Parathyroid adenoma (tissue), 2 donors: ENCODE measurements around the gene DCP1A.

Experiments
- H2AFZ ChIP-seq: fragments of 300-600 bp; sonication (generic); one replicate; pipeline ENCODE4 v1.7.0; 2017; ENCODE audit warnings: antibody characterized with exemption, mild to moderate bottlenecking
- H3K27ac ChIP-seq: fragments of 300-600 bp; sonication (generic); one replicate; pipeline ENCODE4 v1.7.0; 2017
- H3K27me3 ChIP-seq: fragments of 300-600 bp; sonication (generic); one replicate; pipeline ENCODE4 v1.7.0; 2017; ENCODE audit warnings: low read length; ENCODE audit not compliant: control insufficient read depth, insufficient read depth
- H3K36me3 ChIP-seq: fragments of 300-600 bp; sonication (generic); one replicate; pipeline ENCODE4 v1.7.0; 2017; ENCODE audit warnings: low read length; ENCODE audit not compliant: control insufficient read depth, insufficient read depth
- H3K4me1 ChIP-seq: fragments of 300-600 bp; sonication (generic); one replicate; pipeline ENCODE4 v1.7.0; 2017; ENCODE audit warnings: control low read depth
- H3K4me2 ChIP-seq: fragments of 300-600 bp; sonication (generic); one replicate; pipeline ENCODE4 v1.7.0; 2017; ENCODE audit warnings: low read length
- H3K4me3 ChIP-seq: fragments of 300-600 bp; sonication (generic); one replicate; pipeline ENCODE4 v1.7.0; 2017; ENCODE audit warnings: low read depth, low read length
- H3K79me2 ChIP-seq: fragments of 300-600 bp; sonication (generic); one replicate; pipeline ENCODE4 v1.7.0; 2017; ENCODE audit warnings: control low read depth
- H3K9ac ChIP-seq: fragments of 300-600 bp; sonication (generic); one replicate; pipeline ENCODE4 v1.7.0; 2017; ENCODE audit warnings: mild to moderate bottlenecking
- H3K9me3 ChIP-seq: fragments of 300-600 bp; sonication (generic); one replicate; pipeline ENCODE4 v1.7.0; 2017; ENCODE audit warnings: low read length; ENCODE audit not compliant: control insufficient read depth
- TF ChIP-seq, protein P1 (sequence below): fragments of 300-600 bp; sonication (generic); IDR thresholded peaks from one replicate; pipeline ENCODE4 v1.7.0; 2017; ENCODE audit warnings: antibody characterized with exemption, mild to moderate bottlenecking
- donor health status: primary hyperparathyroidism.

DCP1A gene

DNA sequence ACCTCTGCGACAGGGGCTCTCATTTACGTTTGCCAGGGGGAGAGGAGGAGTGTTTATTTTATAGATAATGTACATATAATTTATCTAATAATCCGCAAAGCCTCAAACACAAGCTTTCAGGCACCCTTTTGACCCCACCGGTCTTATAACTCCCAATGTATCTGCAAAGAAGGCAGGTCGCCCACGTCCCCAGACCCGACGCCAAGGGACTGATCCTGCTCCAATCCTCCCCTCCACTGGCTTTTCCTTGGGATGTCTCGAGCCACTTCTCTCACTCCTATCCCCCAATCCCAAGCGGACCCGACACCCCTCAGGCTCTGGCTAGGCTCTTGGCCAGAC lies 452 bp downstream of the DCP1A start:
- Histone ChIP-seq H3K4me1 (peaks cover 6% of the 10 kb centered on the region), H3K36me3 (no peaks in the 10 kb centered on the region), H3K27me3 (no peaks in the 10 kb centered on the region), H3K4me2 (peak overlapping the region; percentile 77), H3K9me3 (no peaks in the 10 kb centered on the region), H3K4me3 (peak overlapping the region; percentile 81), H2AFZ (peak overlapping the region; percentile 99), H3K9ac (peak overlapping the region; percentile 96), H3K27ac (peak overlapping the region; percentile 95), H3K79me2 (peaks cover 27% of the 10 kb centered on the region)
- TF ChIP-seq, protein P1, sequence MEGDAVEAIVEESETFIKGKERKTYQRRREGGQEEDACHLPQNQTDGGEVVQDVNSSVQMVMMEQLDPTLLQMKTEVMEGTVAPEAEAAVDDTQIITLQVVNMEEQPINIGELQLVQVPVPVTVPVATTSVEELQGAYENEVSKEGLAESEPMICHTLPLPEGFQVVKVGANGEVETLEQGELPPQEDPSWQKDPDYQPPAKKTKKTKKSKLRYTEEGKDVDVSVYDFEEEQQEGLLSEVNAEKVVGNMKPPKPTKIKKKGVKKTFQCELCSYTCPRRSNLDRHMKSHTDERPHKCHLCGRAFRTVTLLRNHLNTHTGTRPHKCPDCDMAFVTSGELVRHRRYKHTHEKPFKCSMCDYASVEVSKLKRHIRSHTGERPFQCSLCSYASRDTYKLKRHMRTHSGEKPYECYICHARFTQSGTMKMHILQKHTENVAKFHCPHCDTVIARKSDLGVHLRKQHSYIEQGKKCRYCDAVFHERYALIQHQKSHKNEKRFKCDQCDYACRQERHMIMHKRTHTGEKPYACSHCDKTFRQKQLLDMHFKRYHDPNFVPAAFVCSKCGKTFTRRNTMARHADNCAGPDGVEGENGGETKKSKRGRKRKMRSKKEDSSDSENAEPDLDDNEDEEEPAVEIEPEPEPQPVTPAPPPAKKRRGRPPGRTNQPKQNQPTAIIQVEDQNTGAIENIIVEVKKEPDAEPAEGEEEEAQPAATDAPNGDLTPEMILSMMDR: no peak

DNA sequence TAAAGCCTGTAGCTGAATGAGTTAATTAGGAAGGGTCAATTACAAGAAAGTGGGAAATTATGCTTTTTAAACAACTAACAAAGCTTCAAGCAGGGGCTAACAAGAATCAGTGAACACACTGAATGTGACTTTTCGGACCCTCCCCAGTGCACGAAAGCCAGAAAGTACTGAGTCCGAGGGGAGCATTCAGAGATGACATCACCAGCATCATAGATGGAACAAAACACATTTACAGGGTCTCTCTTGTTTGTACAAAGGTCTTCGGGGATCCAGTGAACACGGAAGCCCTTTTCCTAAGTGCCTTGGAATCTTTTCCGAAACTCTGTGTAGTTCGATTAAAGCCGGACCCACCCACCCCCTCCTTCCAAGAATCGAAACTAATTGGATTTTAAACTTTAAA lies 829 bp downstream of the DCP1A start:
- peak overlapping the region; percentile 77 for H3K4me2 ChIP-seq
- H3K9me3 ChIP-seq: no peaks in the 10 kb centered on the region
- peak overlapping the region; percentile 99 for H2AFZ ChIP-seq
- H3K79me2 ChIP-seq: peaks cover 27% of the 10 kb centered on the region
- no peak overlapping the region for H3K27ac ChIP-seq
- no peaks in the 10 kb centered on the region for H3K36me3 ChIP-seq
- H3K4me3 ChIP-seq: peak overlapping the region; percentile 81
- H3K4me1 ChIP-seq: peaks cover 6% of the 10 kb centered on the region
- TF ChIP-seq, protein P1: no peak
- H3K9ac ChIP-seq: peak overlapping the region; percentile 96
- no peaks in the 10 kb centered on the region for H3K27me3 ChIP-seq

DNA sequence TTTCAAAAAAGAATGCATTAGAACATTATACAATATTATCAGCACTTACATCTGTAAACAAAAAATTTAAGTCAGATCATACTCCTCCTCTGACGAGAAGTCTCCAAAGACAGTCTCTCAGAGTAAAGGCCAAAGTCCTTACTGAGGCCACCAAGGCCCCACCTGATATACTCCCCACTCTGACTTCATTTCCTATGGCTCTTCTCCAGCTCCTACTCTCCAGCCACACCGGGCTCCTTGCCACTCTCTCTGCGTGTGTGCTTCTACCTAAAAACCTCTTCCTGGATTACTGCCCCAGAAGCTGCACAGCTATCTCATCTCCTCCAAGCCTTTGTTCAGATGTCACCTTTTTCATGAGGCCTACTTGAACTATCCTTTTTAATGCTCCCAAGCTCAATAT lies 5.0 kb downstream of the DCP1A start:
- Histone ChIP-seq H2AFZ (no peak overlapping the region), H3K9ac (no peak overlapping the region), H3K79me2 (peaks cover 30% of the 10 kb centered on the region), H3K27ac (no peak overlapping the region), H3K9me3 (no peaks in the 10 kb centered on the region), H3K4me2 (no peak overlapping the region), H3K4me3 (no peak overlapping the region), H3K36me3 (no peaks in the 10 kb centered on the region), H3K4me1 (peaks cover 10% of the 10 kb centered on the region), H3K27me3 (no peaks in the 10 kb centered on the region)
- TF ChIP-seq, protein P1: no peak

DNA sequence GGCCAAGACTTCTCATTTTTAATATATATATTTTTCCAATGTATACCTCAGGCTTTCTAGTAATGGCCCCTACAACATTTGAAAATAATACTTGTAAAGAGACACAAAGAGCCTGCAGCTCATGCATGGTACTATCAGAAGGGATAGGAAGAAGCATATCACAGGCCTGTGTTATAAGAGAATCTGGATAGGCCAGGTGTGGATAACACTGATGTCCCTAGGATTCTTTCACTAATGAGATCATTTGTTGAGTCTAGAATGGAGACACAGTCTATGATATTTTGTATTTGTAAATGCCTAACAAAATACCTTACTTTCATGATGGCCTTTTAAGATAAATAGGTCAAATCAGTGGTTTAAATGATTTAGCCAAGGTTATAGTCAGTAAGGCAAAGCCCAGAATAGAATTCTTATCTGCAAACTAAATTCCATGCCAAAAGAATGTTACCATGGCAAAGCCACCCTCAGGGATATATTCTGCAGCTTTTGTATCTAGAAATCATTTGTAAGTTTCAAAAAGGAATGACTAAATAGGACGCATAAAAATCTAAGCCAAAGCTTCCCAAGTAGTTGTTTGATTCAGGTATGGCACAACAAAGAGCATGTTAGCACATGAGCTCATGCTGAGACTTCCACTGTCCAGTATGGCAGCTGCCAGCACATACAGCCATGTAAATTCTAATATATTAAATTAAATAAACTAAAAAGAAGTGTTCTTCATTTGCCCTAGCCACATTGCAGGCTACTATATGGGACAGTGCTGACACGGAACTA lies 10.0 kb downstream of the DCP1A start:
- Histone ChIP-seq H3K4me3 (peak overlapping the region; percentile 6), H3K9ac (no peak overlapping the region), H3K4me1 (peaks cover 9% of the 10 kb centered on the region), H3K4me2 (peak overlapping the region; percentile 25), H3K79me2 (peaks cover 13% of the 10 kb centered on the region), H3K27me3 (no peaks in the 10 kb centered on the region), H3K27ac (peak overlapping the region; percentile 71), H3K9me3 (no peaks in the 10 kb centered on the region), H3K36me3 (no peaks in the 10 kb centered on the region), H2AFZ (no peak overlapping the region)
- TF ChIP-seq, protein P1: no peak

DNA sequence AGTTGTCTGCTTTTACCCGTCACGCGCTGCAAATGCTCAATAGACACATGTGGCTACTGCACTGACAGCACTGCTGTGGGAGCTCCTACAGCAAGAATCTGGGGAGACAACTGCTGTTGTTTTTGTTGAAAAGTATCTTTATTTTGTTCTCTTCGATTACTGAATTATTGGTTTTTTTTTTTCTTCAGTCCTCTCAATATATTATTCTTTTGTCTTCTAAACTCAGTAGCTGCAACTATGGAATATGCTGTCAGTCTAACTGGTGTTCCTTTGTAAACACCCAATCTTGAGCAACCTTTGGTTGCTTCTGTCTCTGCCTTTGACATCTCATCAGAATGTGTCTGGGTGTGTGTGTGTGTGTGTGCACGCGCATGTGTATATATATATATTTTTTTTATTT lies 12.6 kb downstream of the DCP1A start:
- Histone ChIP-seq H2AFZ (no peak overlapping the region), H3K27ac (no peak overlapping the region), H3K36me3 (no peaks in the 10 kb centered on the region), H3K9ac (no peak overlapping the region), H3K27me3 (no peaks in the 10 kb centered on the region), H3K4me3 (no peak overlapping the region), H3K4me1 (peaks cover 8% of the 10 kb centered on the region), H3K79me2 (peaks cover 21% of the 10 kb centered on the region), H3K9me3 (no peaks in the 10 kb centered on the region), H3K4me2 (no peak overlapping the region)
- TF ChIP-seq, protein P1: no peak
